ENCODE measurements around the gene TSPAN9. TPM values are rescaled to one million over a fixed set of nuclear protein-coding genes. Genes with fewer than 3 reads are reported as not detected.

The TSPAN9 gene
- total and polyA plus RNA-seq, 10 of the 15 experiments (the other 5 are each of a cell fraction or from before 2014, with no cell fraction given) = 0.03 to 1.0 (median 0.12) TPM; not detected in 5

- no TSS peak for BruUV-seq (replicated peaks)
- no peak for DNase-seq (ENCODE audit: low read depth, low spot score)
- no peak for FAIRE-seq
- H3K79me2 ChIP-seq (ENCODE audit: control insufficient read depth, insufficient read depth, low read length) = no peaks in the 10 kb centered on the region
- no peak overlapping the region for H3K4me2 ChIP-seq (ENCODE audit: control insufficient read depth, insufficient read depth)
- no peak overlapping the region for H3K27ac ChIP-seq (ENCODE audit: control insufficient read depth, insufficient read depth)
- ChIA-PET POLR2A (no interaction called here), CTCF (no interaction called here), SMC1A (ENCODE audit: uncharacterized antibody, unreplicated experiment) (no interaction called here), RAD21 (ENCODE audit: unreplicated experiment) (no interaction called here)
- ATAC-seq = no peak
- no peaks in the 10 kb centered on the region for H4K20me1 ChIP-seq (ENCODE audit: control insufficient read depth, insufficient read depth)
- intact Hi-C loops (cut with micrococcal nuclease; ENCODE audit: unreplicated experiment) = no loop called here
- peaks cover 0 to 2% of the 10 kb centered on the region in 2 experiments; a peak in 1 of 4 replicates for H3K27me3 ChIP-seq (replicated peaks in 1 of 2; ENCODE audit: control insufficient read depth in 2 of 2, insufficient read depth in 2 of 2, low read length in 1 of 2)
- WGBS (ENCODE audit: insufficient coverage, insufficient replicate concordance, low lambda C conversion rate, missing lambda C conversion rate) = 44% methylated on average over 4 of the region's 4 CpGs
- no peak overlapping the region for H3K4me3 ChIP-seq
- H3K36me3 ChIP-seq (ENCODE audit: control insufficient read depth in 2 of 2, insufficient read depth in 2 of 2, low read length in 1 of 2) = no peaks in the 10 kb centered on the region
- H3K9me3 ChIP-seq (replicated peaks; ENCODE audit: control insufficient read depth, insufficient read depth, low read length) = no peaks in the 10 kb centered on the region
- no peak overlapping the region for H2AFZ ChIP-seq (ENCODE audit: control insufficient read depth, low read depth, low read length)
- no peaks in the 10 kb centered on the region for H3K4me1 ChIP-seq (ENCODE audit: control insufficient read depth, insufficient read depth, low read length)
- no peak overlapping the region for H3K9ac ChIP-seq (ENCODE audit: control insufficient read depth, insufficient read depth, low read length)
- in situ Hi-C loops (cut with MboI) = no loop called here
- no peak for TF ChIP-seq CHD4 (IDR thresholded peaks at IDR 0.05)
- TF ChIP-seq POLR2AphosphoS5 (IDR thresholded peaks at IDR 0.05; ENCODE audit: low read length) = no peak
- TF ChIP-seq, protein P1, sequence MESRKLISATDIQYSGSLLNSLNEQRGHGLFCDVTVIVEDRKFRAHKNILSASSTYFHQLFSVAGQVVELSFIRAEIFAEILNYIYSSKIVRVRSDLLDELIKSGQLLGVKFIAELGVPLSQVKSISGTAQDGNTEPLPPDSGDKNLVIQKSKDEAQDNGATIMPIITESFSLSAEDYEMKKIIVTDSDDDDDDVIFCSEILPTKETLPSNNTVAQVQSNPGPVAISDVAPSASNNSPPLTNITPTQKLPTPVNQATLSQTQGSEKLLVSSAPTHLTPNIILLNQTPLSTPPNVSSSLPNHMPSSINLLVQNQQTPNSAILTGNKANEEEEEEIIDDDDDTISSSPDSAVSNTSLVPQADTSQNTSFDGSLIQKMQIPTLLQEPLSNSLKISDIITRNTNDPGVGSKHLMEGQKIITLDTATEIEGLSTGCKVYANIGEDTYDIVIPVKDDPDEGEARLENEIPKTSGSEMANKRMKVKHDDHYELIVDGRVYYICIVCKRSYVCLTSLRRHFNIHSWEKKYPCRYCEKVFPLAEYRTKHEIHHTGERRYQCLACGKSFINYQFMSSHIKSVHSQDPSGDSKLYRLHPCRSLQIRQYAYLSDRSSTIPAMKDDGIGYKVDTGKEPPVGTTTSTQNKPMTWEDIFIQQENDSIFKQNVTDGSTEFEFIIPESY (IDR thresholded peaks at IDR 0.05) = no peak
- no peak for TF ChIP-seq EP300 (IDR thresholded peaks at IDR 0.05; ENCODE audit: borderline replicate concordance in 1 of 2, control insufficient read depth in 1 of 2, low read depth in 2 of 2, low read length in 2 of 2)
- TF ChIP-seq USF1 (IDR thresholded peaks at IDR 0.05; ENCODE audit: borderline replicate concordance, extremely low read length, insufficient read depth, low read depth, low read length) = no peak
- TF ChIP-seq, protein P2, sequence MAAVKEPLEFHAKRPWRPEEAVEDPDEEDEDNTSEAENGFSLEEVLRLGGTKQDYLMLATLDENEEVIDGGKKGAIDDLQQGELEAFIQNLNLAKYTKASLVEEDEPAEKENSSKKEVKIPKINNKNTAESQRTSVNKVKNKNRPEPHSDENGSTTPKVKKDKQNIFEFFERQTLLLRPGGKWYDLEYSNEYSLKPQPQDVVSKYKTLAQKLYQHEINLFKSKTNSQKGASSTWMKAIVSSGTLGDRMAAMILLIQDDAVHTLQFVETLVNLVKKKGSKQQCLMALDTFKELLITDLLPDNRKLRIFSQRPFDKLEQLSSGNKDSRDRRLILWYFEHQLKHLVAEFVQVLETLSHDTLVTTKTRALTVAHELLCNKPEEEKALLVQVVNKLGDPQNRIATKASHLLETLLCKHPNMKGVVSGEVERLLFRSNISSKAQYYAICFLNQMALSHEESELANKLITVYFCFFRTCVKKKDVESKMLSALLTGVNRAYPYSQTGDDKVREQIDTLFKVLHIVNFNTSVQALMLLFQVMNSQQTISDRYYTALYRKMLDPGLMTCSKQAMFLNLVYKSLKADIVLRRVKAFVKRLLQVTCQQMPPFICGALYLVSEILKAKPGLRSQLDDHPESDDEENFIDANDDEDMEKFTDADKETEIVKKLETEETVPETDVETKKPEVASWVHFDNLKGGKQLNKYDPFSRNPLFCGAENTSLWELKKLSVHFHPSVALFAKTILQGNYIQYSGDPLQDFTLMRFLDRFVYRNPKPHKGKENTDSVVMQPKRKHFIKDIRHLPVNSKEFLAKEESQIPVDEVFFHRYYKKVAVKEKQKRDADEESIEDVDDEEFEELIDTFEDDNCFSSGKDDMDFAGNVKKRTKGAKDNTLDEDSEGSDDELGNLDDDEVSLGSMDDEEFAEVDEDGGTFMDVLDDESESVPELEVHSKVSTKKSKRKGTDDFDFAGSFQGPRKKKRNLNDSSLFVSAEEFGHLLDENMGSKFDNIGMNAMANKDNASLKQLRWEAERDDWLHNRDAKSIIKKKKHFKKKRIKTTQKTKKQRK (IDR thresholded peaks at IDR 0.05; ENCODE audit: low read depth, low read length) = no peak
- no peak for TF ChIP-seq GABPA (IDR thresholded peaks at IDR 0.05; ENCODE audit: low read depth)
- TF ChIP-seq PKNOX1 (IDR thresholded peaks at IDR 0.05) = no peak
- no peak for TF ChIP-seq MTA3 (IDR thresholded peaks at IDR 0.05; ENCODE audit: borderline replicate concordance, low read length)
- no peak for TF ChIP-seq DPF2 (IDR thresholded peaks at IDR 0.05)
- no peak for TF ChIP-seq ATF2 (IDR thresholded peaks at IDR 0.05; ENCODE audit: low read length)
- TF ChIP-seq YBX1 (IDR thresholded peaks at IDR 0.05) = no peak
Measured at GRCh38 chr12:3048540-3048939, 28.6 kb upstream of the TSPAN9 start.
